ENCODE data around the gene PSAP.

Gene PSAP

DNA sequence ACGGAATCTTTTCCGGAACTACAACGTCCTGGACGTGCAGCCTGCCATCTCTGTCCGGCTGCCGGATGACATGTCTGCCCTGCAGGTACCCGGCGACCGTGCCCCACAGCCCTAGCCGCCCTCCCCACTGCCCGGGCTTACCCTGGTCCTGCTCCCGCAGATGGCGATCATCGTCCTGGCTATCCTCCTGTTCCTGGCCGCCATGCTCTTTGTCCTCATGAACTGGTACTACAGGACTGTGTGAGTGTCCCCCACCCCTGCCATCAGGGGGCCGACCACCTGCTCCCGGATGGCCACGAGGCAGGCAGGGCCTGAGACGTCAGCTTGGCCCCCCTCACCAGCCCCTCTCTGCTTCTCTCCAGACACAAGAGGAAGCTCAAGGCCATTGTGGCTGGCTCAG lies 39.7 kb downstream of the PSAP start:
- H3K27me3 ChIP-seq (replicated peaks; ENCODE audit: control insufficient read depth, insufficient read depth, low read length), result peaks cover 6% of the 10 kb centered on the region
- peaks cover 26% of the 10 kb centered on the region for H3K36me3 ChIP-seq (ENCODE audit: control insufficient read depth, insufficient read depth, low read length, severe bottlenecking)
- H3K4me3 ChIP-seq (ENCODE audit: low read length), result no peak overlapping the region
- H3K4me1 ChIP-seq (ENCODE audit: control insufficient read depth, insufficient read depth, low read length), result peaks cover 5% of the 10 kb centered on the region
- no peaks in the 10 kb centered on the region for H3K9me3 ChIP-seq (ENCODE audit: control insufficient read depth, low read length)
- no peak for DNase-seq (ENCODE audit: low read depth)
- H3K9ac ChIP-seq (ENCODE audit: low read length), result no peak overlapping the region

DNA sequence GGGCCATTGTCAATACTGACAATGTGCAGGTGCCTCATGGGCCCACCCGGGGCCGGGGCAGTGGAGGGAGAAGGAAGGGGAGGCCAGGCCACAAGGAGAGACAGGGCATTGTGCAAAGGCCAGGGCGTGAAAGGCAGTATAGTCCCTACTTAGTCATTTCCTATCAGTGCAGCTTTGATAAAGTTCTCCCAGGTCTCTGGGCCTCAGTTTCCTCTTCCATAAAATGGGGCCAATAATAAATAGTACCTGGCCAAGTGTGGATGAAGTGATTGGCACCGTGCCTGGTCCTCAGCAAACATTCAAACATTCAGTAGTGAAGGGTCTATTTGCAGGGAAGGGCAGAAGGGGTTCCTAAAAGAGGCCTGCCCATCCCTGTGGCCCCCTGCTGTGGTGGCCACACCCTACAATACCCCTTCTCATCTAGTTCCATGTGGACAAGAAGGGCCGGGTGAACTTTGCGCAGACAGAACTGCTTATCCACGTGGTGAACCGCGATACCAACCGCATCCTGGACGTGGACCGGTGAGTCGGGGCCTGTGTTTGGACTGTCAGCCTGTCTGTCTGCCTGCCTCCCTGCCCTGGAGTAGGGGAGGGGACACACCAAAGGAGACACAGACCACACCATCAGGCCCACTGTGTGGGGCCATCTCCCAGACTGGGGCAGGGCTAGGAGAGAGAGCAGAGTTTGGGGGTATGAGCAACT lies 40.9 kb downstream of the PSAP start:
- peaks cover 14% of the 10 kb centered on the region for H3K36me3 ChIP-seq (ENCODE audit: control insufficient read depth, insufficient read depth, low read length, severe bottlenecking)
- H3K9me3 ChIP-seq (ENCODE audit: control insufficient read depth, low read length), result no peaks in the 10 kb centered on the region
- no peak overlapping the region for H3K4me3 ChIP-seq (ENCODE audit: low read length)
- peaks cover 4% of the 10 kb centered on the region for H3K4me1 ChIP-seq (ENCODE audit: control insufficient read depth, insufficient read depth, low read length)
- peaks cover 13% of the 10 kb centered on the region for H3K27me3 ChIP-seq (replicated peaks; ENCODE audit: control insufficient read depth, insufficient read depth, low read length)
- no peak for DNase-seq (ENCODE audit: low read depth)
- no peak overlapping the region for H3K9ac ChIP-seq (ENCODE audit: low read length)

DNA sequence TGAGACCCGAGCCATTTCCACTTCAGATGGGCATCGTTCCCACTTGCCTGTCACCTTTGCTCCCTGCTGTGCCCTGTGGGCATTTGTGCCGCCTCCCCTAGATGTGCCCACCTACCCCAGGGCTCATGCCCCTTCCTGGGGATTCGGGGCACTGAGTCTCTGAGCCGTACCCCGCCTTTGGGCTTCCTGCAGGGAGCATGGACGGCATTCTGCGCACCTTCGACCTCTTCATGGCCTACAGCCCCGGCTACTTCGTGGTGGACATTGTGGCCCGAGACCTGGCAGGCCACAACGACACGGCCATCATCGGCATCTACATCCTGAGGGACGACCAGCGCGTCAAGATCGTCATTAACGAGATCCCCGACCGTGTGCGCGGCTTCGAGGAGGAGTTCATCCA lies 41.4 kb downstream of the PSAP start:
- H3K4me1 ChIP-seq (ENCODE audit: control insufficient read depth, insufficient read depth, low read length), result peaks cover 4% of the 10 kb centered on the region
- peaks cover 9% of the 10 kb centered on the region for H3K36me3 ChIP-seq (ENCODE audit: control insufficient read depth, insufficient read depth, low read length, severe bottlenecking)
- no peak overlapping the region for H3K9ac ChIP-seq (ENCODE audit: low read length)
- H3K4me3 ChIP-seq (ENCODE audit: low read length), result no peak overlapping the region
- no peak for DNase-seq (ENCODE audit: low read depth)
- H3K9me3 ChIP-seq (ENCODE audit: control insufficient read depth, low read length), result no peaks in the 10 kb centered on the region
- peaks cover 13% of the 10 kb centered on the region for H3K27me3 ChIP-seq (replicated peaks; ENCODE audit: control insufficient read depth, insufficient read depth, low read length)

DNA sequence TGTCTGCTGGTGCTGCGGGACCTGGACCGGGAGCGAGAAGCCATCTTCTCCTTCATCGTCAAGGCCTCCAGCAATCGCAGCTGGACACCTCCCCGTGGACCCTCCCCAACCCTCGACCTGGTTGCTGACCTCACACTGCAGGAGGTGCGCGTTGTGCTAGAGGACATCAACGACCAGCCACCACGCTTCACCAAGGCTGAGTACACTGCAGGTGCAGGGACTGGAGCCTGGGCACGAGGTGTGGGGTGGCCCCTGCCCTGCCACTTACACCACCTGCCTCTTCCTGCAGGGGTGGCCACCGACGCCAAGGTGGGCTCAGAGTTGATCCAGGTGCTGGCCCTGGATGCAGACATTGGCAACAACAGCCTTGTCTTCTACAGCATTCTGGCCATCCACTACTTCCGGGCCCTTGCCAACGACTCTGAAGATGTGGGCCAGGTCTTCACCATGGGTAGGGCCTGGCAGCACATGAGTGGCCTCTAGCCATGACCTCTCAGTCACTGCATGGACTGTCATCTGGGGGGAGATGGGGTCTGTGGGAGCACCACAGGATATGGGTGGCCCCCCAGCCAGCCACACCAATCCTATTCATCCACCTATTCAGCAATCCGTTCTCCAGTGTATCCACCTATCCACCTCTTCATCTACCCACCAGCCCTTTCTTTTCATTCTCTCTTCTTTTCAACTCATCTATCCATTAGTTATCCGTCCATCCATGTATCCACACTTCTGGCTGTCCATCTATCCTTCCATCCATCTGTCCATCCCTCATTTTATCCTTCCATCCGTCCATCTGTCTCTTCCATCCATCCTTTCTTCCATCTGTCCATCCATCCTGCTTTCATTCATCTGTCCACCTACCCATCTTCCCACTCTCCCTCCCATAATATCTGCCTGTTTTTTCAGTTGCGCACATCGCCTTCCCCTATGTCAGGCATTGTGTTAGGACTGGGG lies 43.2 kb downstream of the PSAP start:
- Histone ChIP-seq H3K4me1 (ENCODE audit: control insufficient read depth, insufficient read depth, low read length) (peaks cover 4% of the 10 kb centered on the region), H3K36me3 (ENCODE audit: control insufficient read depth, insufficient read depth, low read length, severe bottlenecking) (no peaks in the 10 kb centered on the region), H3K4me3 (ENCODE audit: low read length) (no peak overlapping the region), H3K27me3 (replicated peaks; ENCODE audit: control insufficient read depth, insufficient read depth, low read length) (peaks cover 13% of the 10 kb centered on the region), H3K9ac (ENCODE audit: low read length) (no peak overlapping the region), H3K9me3 (ENCODE audit: control insufficient read depth, low read length) (no peaks in the 10 kb centered on the region)
- no peak for DNase-seq (ENCODE audit: low read depth)

DNA sequence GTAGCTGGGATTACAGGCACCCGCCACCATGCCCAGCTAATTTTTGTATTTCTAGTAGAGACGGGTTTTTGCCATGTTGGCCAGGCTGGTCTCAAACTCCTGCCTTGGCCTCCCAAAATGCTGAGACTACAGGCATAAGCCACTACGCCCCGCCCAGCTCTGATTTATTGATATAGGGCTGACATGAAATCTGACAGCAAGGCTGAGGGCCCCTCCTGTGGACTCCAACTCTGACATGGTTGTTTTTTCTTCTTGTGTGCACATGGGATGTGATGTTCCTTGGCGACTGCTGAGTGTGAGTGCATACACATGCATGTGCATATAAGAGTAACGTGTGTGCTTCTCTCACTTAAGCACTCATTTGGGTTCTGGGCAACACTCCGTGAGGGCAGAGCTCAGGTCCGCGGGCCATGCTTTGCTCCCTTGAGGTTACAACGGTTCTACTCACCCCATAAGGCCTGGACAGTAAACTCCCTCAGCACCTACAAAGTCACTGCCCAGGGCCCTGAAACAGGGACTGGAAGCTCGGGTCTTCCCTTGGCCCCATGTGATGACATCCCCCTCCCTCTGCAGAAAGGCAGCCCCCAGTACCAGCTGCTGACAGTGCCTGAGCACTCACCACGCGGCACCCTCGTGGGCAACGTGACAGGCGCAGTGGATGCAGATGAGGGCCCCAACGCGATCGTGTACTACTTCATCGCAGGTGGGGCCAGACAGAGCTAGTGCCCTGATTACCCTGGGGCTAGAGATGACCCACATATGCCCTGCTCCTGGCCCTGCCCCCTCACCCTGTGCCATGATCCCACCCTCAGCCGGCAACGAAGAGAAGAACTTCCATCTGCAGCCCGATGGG lies 44.1 kb downstream of the PSAP start:
- peaks cover 13% of the 10 kb centered on the region for H3K27me3 ChIP-seq (replicated peaks; ENCODE audit: control insufficient read depth, insufficient read depth, low read length)
- no peaks in the 10 kb centered on the region for H3K36me3 ChIP-seq (ENCODE audit: control insufficient read depth, insufficient read depth, low read length, severe bottlenecking)
- no peak overlapping the region for H3K4me3 ChIP-seq (ENCODE audit: low read length)
- H3K9me3 ChIP-seq (ENCODE audit: control insufficient read depth, low read length), result no peaks in the 10 kb centered on the region
- H3K4me1 ChIP-seq (ENCODE audit: control insufficient read depth, insufficient read depth, low read length), result no peaks in the 10 kb centered on the region
- no peak overlapping the region for H3K9ac ChIP-seq (ENCODE audit: low read length)
- no peak for DNase-seq (ENCODE audit: low read depth)

DNA sequence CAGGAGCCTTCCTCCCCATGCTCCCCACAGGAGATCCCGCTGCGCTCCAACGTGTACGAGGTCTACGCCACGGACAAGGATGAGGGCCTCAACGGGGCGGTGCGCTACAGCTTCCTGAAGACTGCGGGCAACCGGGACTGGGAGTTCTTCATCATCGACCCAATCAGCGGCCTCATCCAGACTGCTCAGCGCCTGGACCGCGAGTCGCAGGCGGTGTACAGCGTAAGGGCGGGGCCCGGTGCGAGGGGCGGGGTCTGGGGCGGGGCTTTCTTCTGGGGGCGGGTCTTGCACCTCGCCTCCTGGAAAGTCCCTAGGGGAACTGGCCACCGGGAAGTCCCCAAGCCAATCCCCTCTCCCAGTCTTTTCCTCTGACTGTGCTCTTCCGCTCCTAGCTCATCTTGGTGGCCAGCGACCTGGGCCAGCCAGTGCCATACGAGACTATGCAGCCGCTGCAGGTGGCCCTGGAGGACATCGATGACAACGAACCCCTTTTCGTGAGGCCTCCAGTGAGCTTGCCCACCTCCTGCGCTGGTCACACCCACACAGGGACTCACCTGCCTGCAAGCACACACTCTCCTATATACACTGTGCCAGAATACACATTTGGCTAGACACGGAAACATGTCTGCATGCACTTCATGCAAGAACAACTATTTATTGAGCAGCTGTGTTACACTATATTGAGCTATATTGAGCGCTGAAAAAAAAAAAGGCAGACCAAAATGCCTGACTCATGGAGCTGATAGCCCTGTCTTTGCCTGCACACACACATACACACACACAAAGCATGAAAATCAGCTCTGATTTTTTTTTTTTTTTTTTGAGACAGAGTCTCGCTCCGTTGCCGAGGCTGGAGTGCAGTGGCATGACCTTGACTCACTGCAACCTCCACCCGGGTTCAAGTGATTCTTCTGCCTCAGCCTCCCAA lies 45.0 kb downstream of the PSAP start:
- no peak overlapping the region for H3K9ac ChIP-seq (ENCODE audit: low read length)
- peaks cover 17% of the 10 kb centered on the region for H3K27me3 ChIP-seq (replicated peaks; ENCODE audit: control insufficient read depth, insufficient read depth, low read length)
- no peak overlapping the region for H3K4me3 ChIP-seq (ENCODE audit: low read length)
- no peaks in the 10 kb centered on the region for H3K4me1 ChIP-seq (ENCODE audit: control insufficient read depth, insufficient read depth, low read length)
- no peak for DNase-seq (ENCODE audit: low read depth)
- no peaks in the 10 kb centered on the region for H3K9me3 ChIP-seq (ENCODE audit: control insufficient read depth, low read length)
- H3K36me3 ChIP-seq (ENCODE audit: control insufficient read depth, insufficient read depth, low read length, severe bottlenecking), result no peaks in the 10 kb centered on the region

DNA sequence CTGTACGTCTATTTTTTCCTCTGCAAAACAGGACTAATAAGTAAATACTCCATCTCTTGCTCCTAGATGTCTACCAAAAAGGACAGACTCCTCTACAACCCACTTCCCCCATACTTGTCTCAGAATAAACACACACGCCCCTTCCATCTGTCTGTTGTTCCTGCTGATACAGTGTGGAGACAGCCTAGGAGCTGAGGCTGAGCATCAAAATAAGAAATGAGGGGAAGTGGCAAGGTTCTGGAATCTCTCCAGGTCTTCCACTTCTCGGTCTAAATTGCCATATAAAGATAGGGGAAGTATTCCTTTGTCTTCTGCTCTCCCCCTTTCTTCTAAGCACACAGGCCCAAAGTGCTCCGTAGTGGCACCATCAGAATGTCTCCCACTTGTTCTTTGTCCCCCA lies 47.0 kb downstream of the PSAP start:
- Histone ChIP-seq H3K36me3 (ENCODE audit: control insufficient read depth, insufficient read depth, low read length, severe bottlenecking) (no peaks in the 10 kb centered on the region), H3K4me3 (ENCODE audit: low read length) (no peak overlapping the region), H3K4me1 (ENCODE audit: control insufficient read depth, insufficient read depth, low read length) (no peaks in the 10 kb centered on the region), H3K27me3 (replicated peaks; ENCODE audit: control insufficient read depth, insufficient read depth, low read length) (peaks cover 17% of the 10 kb centered on the region), H3K9ac (ENCODE audit: low read length) (no peak overlapping the region), H3K9me3 (ENCODE audit: control insufficient read depth, low read length) (no peaks in the 10 kb centered on the region)
- DNase-seq (ENCODE audit: low read depth), result no peak

DNA sequence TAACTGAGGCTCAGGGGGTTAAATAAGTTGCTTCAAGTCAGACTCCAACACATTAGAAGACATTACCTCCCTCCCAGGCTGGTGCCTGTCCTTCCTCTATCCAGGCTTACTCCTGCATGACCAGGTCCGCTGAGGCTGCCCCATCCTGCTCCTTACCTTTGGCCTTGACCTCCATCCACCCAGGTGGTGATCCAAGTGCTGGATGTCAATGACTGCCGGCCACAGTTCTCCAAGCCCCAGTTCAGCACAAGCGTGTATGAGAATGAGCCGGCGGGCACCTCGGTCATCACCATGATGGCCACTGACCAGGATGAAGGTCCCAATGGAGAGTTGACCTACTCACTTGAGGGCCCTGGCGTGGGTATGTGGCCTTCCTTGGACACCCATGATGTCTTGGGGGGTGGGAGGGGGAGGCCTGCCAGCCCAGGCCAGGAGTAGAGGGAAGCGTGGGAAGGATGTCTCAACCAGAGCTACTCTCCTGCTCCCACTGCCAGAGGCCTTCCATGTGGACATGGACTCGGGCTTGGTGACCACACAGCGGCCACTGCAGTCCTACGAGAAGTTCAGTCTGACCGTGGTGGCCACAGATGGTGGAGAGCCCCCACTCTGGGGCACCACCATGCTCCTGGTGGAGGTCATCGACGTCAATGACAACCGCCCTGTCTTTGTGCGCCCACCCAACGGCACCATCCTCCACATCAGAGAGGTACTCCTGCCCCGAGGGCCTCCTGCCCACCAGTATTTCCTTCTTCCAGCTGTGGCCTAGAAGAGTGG lies 48.1 kb downstream of the PSAP start:
- H3K27me3 ChIP-seq (replicated peaks; ENCODE audit: control insufficient read depth, insufficient read depth, low read length), result peaks cover 17% of the 10 kb centered on the region
- H3K9me3 ChIP-seq (ENCODE audit: control insufficient read depth, low read length), result no peaks in the 10 kb centered on the region
- no peak overlapping the region for H3K9ac ChIP-seq (ENCODE audit: low read length)
- DNase-seq (ENCODE audit: low read depth), result no peak
- H3K36me3 ChIP-seq (ENCODE audit: control insufficient read depth, insufficient read depth, low read length, severe bottlenecking), result no peaks in the 10 kb centered on the region
- H3K4me1 ChIP-seq (ENCODE audit: control insufficient read depth, insufficient read depth, low read length), result no peaks in the 10 kb centered on the region
- no peak overlapping the region for H3K4me3 ChIP-seq (ENCODE audit: low read length)

DNA sequence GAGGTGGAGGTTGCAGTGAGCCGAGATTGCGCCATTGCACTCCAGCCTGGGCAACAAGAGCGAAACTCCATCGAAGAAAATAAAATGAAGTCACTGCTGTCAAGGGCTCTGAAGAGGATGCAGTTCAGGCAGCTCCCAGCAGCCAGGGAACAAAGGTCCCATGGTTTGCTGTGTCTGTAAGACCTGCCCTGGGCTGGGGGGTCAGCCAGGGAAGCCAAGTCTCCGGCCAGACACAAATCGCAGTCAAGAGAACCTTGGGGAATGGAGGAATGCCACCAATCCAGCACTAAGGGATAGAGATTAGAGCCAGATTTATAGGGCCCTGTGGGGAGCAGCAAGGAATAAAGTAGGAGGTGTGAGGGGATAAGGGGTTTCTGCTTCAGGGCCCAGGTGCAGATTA lies 48.8 kb downstream of the PSAP start:
- H3K4me3 ChIP-seq (ENCODE audit: low read length), result no peak overlapping the region
- H3K4me1 ChIP-seq (ENCODE audit: control insufficient read depth, insufficient read depth, low read length), result no peaks in the 10 kb centered on the region
- peaks cover 11% of the 10 kb centered on the region for H3K27me3 ChIP-seq (replicated peaks; ENCODE audit: control insufficient read depth, insufficient read depth, low read length)
- DNase-seq (ENCODE audit: low read depth), result no peak
- H3K9ac ChIP-seq (ENCODE audit: low read length), result no peak overlapping the region
- H3K9me3 ChIP-seq (ENCODE audit: control insufficient read depth, low read length), result no peaks in the 10 kb centered on the region
- H3K36me3 ChIP-seq (ENCODE audit: control insufficient read depth, insufficient read depth, low read length, severe bottlenecking), result no peaks in the 10 kb centered on the region

DNA sequence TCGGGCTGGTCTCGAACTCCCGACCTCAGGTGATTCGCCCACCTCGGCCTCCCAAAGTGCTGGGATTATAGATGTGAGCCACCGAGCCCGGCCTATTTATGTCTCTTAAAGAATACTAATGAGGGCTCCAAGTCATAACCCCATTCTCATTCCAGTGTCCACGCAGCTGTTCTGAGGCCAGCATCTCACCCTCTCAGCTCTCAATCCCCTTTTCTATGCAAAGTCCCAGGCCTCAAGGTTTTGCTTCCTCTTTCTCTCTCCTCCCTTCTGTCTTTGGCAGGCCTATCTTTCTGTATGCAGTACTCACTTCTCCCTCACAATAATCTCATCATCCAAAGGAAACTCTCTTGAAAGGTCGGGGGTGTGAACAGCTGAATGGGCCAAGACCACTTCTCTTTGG lies 49.7 kb downstream of the PSAP start:
- no peaks in the 10 kb centered on the region for H3K36me3 ChIP-seq (ENCODE audit: control insufficient read depth, insufficient read depth, low read length, severe bottlenecking)
- no peak for DNase-seq (ENCODE audit: low read depth)
- no peaks in the 10 kb centered on the region for H3K4me1 ChIP-seq (ENCODE audit: control insufficient read depth, insufficient read depth, low read length)
- no peak overlapping the region for H3K9ac ChIP-seq (ENCODE audit: low read length)
- peaks cover 11% of the 10 kb centered on the region for H3K27me3 ChIP-seq (replicated peaks; ENCODE audit: control insufficient read depth, insufficient read depth, low read length)
- no peak overlapping the region for H3K4me3 ChIP-seq (ENCODE audit: low read length)
- H3K9me3 ChIP-seq (ENCODE audit: control insufficient read depth, low read length), result no peaks in the 10 kb centered on the region
